NOMO-1 (cell line): ENCODE measurements around the gene SMIM12.
A peak's percentile ranks its signal among the peaks of the same experiment; 100 is the strongest.
"Not testable (repeated sequence)": the region's sequence is repeated elsewhere in the genome, so short reads cannot be mapped to it uniquely, and the experiment has no call there.

Source experiments
- DNase-seq, 2 experiments: peaks; one replicate each; lab custom pipeline; 2025; ENCODE audit not compliant: unreplicated experiment in 2 of 2; lab: John Stamatoyannopoulos, UW

SMIM12 gene

DNA sequence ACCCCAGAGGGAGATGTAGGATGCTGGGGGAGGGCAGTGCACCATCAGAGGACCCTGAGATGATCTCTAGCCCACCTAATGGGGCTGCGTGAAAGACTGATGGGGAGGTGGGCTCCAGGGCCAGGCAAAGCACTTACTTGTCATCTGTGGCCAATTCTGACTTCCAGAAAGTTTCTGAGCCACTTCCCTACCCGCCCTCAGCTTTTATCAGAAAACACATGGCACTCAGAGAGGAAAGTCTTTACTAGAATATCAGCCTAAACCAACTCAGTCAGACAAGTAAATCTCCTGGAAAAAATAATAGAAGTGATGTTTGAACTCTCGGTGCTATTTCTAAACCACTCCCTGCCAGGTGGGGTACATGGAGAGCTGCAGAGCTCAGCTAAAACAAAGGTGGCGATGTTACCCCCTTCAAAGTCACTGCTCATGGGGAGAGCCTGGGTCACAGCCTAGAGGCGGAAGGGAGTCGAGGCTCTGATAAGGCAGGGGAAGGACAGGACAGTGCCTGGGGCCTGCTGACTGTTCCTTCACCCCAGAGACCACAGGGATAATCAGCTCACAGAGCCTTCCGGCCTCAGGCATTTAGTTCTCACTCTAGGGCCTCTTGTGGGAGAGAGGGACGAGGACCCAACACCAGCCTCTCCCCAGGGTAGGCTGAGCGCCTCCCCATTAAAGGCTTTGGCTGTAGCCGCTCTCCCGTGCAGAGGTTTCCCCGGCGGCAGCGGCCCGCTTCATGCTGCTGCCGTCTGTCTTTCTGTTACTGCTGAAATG, 14.2 kb downstream of the SMIM12 start:
- no peak for DNase-seq

DNA sequence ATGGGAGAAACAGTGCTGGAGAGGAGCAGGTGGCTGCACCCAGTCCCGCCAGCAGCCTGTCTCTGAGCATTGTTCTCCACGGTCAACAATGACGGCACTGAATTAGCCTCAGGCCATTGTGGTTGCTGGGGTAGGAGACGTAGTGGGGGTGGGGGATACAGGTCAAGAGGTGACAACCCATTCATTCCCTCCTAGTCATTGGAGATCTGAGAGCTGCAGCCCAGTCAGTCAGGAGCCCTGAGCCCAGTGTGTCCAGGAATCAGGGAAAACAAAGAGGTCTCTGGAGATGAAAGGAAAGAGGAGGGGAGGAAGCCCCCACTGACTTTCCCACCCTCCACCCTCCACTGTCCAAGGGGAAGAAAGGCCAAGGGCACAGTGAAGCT, 15.3 kb downstream of the SMIM12 start:
- DNase-seq: no peak

DNA sequence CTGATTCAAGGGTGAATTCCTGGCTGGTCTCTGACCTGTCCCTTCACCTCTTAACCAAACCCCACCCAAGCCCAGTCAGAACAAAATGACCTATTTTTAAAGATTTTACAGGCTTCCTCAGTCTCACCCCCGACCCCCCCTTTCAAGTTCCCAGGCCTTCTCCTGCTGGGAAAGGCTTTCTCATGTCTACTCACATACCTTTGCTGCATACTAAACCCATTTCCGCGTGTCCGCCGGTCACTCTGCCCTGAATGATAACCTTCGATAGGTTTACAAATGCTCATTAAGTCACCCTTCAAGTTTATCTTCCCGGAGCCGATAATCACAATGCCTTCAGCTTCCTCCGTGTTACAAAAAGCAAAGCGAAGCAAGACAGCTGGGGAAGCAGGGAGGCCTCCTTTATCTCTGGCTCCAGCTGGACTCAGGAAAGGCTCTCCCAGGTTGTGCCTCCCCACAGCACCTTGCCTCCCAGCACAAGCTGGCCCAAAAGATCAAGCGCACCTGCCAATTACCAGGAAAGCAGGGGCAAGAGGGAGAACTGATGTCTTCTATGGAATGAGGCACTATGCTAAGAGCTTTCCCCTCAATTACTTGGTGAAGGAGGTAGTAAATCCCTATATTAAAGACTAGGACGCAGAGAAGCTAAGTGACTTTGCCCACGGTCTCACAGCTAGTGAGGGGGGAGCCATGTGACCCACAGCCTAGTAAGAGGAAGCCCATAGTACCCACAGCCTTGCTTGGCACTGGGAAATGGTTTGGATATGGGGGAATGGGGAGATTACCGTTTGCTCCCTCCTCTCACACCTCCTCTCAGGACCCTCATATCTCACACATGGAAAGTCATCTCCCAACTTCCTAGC, 15.9 kb downstream of the SMIM12 start:
- no peak for DNase-seq

DNA sequence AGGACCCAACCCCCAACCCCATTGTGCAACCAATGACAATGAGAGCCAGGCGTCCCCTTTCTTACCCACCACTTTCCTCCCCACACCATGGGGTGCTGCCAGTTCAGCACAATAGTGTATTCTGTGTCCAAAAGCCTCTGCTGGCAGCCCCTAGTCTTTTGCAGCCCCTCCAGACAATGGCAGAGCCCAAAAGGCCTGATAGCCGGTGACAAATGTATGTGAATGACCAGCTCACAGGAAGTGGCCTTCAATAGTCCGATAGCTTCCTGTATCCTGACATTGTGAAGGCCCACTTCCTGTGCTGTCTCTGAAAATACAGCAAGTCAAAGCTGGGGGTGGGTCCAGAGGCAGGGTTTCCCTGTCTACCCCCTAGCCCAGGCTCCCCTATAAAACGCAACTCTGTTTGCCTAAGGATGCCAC, 16.6 kb downstream of the SMIM12 start:
- DNase-seq: no peak

DNA sequence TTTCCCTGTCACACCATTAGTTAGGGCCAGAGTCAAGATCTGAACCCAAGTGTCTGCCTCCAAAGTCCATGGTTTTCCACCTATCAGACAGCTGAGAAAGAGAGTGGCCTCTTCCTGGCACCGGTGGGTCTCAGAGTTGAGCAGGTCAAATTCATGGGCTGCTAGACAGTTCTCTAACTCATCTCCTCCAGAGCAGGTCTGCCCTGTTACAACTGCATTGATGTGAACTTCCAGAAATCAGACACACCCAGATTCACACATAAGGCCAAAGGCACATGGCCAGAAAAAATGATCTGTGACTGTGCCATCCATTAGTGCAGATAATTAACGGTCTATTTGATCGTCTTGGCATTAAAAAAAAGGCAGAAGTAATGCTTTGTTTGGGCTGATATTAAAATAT, 17.5 kb downstream of the SMIM12 start:
- DNase-seq: no peak

DNA sequence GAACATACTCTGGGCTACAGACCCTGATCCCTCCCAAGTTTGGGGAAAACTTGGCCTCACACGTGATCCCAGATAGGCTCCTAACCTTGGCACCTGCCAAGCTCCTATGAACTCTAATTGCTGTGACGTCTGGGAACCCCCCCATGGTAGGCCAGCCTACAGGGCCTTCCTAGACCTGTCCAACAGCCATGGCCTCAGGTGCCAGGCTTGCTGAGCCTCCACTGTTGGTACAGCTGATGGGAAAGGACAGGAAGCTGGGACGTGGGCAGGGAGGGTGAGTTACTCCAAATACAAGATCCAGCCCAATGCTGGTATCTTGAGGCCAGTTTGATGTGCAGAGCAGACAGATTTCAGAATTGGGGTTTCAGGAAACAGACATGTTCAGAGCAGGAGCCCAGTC, 19.1 kb downstream of the SMIM12 start:
- DNase-seq: no peak

DNA sequence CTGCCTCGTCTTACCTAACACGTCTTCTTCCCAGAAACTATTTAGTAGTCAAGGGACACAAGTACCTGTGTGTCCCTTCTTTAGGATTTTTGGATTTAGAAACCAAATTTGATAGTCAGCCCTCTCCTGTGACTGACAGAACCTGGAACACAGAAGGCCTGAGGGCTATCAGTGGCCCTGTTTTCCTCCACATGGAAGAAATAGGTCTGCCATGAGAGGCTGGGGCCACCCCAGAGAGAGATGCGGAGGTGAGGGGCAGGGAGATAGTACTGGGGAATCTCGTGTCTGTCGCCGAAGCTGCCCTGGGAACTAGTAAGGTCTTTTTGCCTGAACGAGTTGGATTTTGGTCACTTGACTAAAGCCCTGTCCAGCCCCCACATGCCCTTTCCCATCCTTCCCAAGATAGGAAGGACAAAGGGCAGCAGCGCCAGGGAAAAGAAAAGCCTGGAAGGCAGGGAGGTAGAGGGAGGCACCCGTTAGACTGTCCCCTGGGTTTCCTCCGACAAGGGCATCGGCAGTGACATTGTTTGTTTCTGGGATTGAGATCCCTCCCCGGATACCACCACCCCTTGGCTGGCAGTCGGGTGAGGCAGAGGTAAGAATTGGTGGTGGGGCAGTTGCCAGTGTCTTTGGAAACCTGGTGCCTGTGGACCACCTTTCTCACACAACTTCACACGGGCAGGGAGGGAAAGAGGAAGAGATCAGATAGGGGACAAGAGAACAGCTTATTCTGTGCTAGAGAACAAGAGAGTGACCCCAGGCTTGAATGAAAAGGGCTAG, 19.8 kb downstream of the SMIM12 start:
- no peak for DNase-seq

DNA sequence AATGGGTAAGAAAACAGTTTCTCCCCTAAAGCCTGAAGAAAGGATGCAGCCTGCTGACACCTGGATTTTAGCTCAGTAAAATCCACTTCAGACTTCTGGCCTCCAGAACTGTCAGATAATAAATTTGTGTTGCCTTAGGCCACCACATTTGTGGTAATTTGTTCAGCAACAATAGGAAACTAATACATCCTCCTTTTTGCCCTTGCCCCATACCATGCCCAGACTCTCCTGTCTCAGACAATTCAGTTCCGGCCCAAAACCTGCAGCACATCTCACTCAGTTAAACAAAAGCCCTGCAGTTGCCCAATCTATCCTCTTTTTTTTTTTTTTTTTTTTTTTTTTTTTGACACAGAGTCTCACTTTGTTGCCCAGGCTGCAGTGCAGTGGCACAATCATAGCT, 25.8 kb downstream of the SMIM12 start:
- DNase-seq: peak; percentile 25 to 55

DNA sequence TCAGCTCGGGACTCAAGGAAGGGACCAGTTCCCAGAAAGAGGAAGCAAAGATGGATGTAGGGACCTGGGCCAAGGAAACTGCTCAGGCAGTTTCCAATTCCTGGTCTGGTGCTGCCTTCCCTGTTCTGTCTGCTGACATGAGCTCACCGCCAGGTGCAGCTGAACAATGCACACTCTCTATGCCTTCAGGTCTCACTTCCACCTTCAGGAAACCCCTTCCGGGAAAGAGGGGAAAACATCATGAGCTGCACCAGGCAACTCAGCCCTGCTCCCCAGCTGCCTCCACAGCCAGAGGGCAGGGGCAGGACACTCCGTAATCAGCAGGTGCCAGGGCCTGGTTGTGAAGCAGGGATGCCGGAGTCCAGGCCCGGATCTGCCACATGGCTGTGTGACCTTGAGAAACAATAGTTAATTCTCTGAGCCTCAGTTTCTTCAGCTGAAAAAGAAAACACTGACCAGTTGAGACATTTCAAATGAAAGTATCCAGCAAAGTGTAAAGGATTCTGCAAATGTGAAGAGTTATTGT, 27.8 kb downstream of the SMIM12 start:
- DNase-seq: no peak

DNA sequence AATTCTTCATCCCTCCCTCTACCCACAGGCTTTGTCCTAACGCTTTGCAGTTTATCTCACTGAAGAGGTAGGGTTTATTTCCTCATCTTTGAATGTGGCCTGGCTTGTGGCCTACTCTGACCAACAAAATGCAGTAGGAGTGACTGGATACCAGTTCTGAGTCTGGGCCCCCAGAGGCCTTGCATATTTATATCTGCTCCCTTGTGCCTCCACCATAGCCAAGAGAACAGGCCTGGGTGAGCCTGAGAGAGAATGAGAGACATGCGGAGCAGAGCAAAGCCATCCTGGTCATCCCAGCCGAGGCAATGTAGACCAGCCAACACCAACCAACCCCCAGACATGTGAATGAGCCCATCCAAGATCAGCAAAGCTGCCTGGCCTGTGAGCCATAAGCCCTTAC, 30.3 kb downstream of the SMIM12 start:
- peak in 1 of 2 experiments; percentile 1 for DNase-seq

DNA sequence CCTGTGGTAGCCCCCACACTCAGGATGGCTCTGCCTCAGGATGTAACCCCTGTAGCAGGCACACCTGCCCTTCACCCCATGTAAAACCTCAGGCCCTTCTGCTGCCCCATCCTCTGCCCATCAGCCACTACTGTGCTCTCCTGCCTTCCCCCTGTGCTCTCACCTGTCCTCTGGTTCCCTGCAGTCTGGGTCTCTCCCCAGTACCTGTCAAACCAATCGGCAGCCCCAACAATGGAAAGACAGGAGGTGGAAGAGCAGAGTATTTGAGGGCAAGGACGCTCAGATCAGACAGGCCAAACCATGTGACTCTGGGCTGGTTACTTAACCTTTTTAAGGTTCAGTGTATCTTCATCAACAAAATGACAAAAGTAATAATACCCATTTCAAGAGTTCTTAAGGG, 30.9 kb downstream of the SMIM12 start:
- no peak for DNase-seq

DNA sequence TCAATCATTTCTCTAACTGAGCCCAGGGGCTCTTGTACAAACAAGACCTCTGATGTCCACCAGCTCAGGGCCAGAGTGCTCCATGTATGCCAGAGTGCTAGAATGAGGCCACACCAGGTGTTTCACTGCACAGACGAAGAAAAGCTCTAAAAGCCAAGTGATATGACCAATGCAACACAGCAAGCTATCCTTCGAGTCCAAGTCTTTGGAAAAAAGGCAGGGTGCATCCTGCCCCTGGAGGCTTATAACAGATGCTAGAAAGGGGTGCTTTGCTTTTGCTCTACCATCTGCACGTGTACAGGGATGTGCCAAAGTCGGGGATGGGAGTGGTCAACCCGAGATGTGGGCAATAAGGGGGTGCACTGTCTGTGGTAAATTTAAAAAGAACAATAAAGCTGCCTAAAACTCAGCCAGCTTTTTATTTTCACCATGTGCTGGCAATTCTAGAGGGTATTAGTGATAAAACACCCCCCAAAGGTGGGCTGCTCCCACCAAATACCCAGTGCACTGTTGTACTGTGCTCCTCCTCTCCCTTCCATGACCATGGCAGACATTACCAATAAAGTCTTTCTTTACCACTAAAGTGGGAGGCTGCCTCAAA, 32.1 kb downstream of the SMIM12 start:
- DNase-seq: no peak

DNA sequence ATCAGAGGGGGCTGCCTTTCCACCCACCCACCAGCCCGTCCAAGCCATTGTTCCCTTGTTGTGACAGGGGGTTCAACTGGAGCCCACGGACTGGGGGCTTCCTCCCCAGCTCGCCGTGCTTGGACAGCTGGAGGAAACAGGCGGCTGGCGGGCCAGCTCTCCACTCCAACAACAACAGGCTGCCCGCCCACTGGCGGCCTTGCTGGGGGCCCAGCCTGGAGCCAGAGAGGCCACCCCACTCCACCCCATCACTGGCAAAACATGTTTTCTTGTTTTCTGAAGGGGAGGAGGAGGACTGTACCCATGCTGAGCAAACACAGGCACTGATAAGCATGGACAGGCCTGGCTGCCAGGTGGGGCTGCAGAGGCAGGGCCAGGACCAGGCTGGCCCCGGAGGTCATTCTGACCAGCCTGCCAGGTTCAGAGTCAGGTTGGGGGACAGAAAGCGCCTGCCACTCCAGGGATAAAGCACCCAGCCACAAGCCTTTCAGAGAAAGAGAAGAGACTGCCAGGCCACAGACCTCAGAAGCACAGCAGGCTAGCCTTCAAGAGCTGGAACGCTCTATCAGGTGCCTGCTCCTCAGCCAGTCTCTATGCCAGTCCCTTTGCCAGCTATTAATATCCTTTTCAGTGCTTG, 34.0 kb downstream of the SMIM12 start:
- DNase-seq: no peak

DNA sequence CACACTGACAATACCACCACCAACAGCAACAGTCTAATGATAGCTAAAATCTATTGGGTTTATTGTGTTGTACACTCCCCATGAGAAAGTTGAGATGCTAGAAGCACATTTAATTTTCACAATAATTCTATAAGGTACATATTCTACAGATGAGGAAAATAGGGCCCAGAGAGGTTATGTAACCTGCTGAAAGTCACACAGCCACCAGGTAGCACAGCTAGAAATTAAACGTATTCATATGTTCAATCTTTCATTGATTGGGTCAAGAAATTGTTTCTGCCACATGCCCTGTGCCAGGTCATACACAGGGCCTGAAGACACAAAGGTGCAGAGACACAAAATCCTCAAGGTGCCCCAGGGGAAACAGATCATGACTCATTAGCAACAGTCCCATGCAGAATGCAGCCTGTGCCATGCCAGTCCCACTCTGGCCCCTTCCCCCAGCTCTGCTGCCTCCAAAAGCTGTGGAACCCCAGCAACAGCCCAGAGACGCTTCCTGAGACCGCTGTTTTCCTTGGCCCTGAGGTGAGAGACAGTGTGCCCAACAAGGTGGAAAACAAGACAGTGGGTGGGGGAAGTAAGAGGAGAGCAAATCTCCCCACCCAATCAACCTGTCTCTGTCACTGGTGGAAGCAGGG, 34.6 kb downstream of the SMIM12 start:
- DNase-seq: no peak

DNA sequence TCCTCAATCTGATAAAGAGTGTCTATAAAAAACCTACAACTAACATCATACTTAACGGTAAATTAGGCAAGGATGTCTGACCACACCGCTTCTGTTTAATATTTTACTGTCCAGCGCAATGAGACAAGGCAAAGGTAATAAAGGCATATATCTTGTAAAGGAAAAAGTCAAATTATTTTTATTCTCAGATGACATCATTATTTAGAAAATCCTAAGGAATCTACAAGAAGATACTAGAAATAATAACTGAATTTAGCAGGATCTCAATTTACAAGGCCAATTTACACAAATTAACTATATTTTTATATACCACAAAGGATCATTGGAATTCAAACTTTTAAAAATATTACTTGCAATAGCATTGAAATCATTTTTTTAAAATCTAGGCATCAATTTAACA, 37.3 kb downstream of the SMIM12 start:
- DNase-seq: peak in 1 of 2 experiments; percentile 54

DNA sequence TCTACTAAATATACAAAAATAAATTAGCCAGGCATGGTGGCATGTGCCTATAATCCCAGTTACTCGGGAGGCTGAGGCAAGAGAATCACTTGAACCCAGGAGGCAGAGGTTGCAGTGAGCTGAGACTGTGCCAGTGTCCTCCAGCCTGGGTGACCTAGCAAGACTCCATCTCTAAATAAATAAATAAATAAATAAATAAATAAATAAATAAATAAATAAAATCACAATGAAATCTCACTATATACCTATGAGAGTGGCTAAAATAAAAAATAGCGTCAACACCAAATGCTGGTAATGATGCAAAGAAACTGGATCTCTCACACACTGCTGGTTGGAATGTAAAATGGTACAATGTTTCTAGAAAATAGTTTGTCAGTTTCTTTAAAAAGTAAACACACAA, 40.7 kb downstream of the SMIM12 start:
- DNase-seq: not testable (repeated sequence)

DNA sequence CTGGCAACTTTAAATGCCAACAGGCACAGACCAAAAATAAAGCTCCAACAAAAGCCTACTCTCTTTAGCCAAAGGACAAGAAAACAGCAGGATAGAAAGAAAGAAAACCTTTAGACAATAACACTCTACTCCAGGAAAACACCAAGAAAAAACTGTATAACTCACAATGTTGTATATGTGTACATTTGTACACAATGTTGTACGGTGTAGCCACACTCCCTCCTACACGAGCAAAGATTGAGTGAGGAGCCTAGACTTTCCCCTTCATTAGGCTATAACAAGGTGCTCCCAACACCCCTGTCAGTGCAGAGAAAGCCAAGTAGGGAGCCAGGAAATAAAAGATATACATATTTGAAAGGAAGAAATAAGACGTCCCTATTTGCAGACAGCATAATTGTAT, 42.8 kb downstream of the SMIM12 start:
- DNase-seq: no peak

DNA sequence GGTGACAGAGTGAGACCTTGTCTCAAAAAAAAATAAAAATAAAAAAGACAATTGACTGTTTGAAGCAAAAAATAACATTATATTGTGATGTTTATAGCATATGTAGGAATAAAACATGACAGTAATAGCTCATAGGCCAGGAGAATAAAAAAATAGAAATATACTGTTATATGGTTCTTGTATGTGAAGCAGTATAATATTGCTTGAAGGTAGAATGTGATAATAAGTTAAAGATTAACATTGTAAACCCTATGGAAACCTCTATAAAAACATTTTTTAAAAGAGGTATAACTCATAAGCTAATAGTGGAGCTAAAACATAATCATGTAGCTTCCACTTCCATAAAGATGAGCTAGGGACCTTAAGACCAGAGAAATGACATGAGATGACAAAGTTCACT, 43.2 kb downstream of the SMIM12 start:
- no peak for DNase-seq

DNA sequence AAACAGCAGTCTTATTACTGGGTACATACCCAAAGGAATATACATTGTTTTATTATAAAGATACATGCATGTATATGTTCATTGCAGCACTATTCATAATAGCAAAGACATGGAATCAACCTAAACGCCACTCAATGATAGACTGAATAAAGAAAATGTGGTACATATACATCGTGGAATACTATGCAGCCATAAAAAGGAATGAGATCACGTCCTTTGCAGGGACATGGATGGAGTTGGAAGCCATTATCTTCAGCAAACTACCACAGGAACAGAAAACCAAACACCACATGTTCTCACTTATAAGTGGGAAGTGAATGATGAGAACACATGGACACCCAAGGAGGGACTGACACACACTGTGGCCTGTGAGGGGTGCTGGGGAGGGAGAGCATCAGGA, 48.8 kb downstream of the SMIM12 start:
- DNase-seq: not testable (repeated sequence)
